ENCODE results near the gene CLEC2L.

DNA sequence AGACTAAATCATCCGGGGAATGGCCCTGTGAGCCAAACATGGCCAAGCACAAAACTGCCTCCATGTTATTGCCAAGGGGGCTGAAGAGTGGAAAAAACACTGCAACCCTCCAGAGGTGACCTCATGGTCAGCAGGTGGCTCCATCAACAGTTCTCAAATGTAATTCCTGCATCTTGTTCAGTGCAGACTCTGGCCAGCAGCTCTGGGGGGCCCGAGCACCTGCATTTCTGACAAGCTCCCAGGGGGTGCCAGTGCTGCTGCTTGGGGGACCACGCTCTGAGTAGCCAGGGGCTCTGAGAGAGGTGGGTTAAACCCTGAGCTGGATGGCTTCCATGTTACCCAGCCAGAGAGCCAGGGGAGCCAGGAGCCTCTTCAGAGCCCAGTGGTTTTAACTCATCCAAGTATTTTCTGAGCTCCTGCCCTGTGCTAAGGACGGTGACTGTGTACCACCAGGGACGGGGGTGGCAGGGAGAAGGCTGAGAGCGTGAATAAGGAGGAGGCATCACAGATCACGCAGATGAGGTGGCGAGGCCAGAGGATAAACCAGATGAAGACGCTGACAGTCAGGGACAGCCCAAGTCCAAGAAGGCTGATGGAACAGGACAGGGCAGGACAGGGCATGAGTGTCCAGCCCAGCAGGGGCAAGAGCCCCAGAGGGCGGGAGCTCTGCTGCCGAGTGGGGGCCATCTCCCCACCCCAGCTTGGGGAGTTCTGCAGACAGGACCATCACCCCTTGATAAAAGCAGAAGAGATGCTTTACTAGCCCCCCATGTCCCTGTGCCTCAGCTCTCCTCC, 52.9 kb downstream of the CLEC2L start:
- TF ChIP-seq, protein P1, sequence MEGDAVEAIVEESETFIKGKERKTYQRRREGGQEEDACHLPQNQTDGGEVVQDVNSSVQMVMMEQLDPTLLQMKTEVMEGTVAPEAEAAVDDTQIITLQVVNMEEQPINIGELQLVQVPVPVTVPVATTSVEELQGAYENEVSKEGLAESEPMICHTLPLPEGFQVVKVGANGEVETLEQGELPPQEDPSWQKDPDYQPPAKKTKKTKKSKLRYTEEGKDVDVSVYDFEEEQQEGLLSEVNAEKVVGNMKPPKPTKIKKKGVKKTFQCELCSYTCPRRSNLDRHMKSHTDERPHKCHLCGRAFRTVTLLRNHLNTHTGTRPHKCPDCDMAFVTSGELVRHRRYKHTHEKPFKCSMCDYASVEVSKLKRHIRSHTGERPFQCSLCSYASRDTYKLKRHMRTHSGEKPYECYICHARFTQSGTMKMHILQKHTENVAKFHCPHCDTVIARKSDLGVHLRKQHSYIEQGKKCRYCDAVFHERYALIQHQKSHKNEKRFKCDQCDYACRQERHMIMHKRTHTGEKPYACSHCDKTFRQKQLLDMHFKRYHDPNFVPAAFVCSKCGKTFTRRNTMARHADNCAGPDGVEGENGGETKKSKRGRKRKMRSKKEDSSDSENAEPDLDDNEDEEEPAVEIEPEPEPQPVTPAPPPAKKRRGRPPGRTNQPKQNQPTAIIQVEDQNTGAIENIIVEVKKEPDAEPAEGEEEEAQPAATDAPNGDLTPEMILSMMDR (IDR thresholded peaks at IDR 0.05; ENCODE audit: insufficient read depth, low read length, poor library complexity, severe bottlenecking): no peak
- TF ChIP-seq EZH2phosphoT487 (conservative IDR thresholded peaks at IDR 0.05; ENCODE audit: low read length): no peak
